Heart left ventricle (tissue), 13 donors: Measurements from ENCODE around the gene MRPS34.
"Not testable (repeated sequence)": the region's sequence is repeated elsewhere in the genome, so short reads cannot be mapped to it uniquely, and the experiment has no call there.

ENCODE experiments used
- POLR2A ChIP-seq, 2 donors: fragments of 450-650 bp; IDR thresholded peaks; one replicate each; pipeline ENCODE4 v1.6.1; 2017; ENCODE audit warnings: antibody characterized with exemption in 2 of 2, mild to moderate bottlenecking in 2 of 2, moderate library complexity in 2 of 2
- TF ChIP-seq, protein P1 (sequence below), 12 donors: fragments of 200-600 bp; sonication (generic) in 4 of 12; IDR thresholded peaks; one replicate each; pipeline versions ENCODE4 v1.5.0 to v1.8.0; 2018 to 2022; ENCODE audit warnings: antibody characterized with exemption in 12 of 12, mild to moderate bottlenecking in 5 of 12
- donor health status: ischemic (EF 13 %, LVEDD 7.1; RV severe dilation, severe dysfunction).
- donor health status: DM: no; HTN: yes; CAD: no.
- donor health status: DM: no; HTN: no; CAD: no.
- donor health status: ischemic (EF 25% LVEDD 6.9; RV normal size, moderate dysfunction).
- donor health status: ischemic (EF 25% LVEDD 5.7; RV mildly dilated, moderate dysfunction).
- donor health status: ischemic (EF 35%, LVEDD 5.7; RV mildly dilated, moderate dysfunction).
- donor health status: nonischemic (EF 11% LVEDD 7.7; RV severe dilation, severe dysfunction).
- donor health status: DM: yes; HTN: yes; CAD: no.
- donor health status: PGD.
- donor health status: ischemic (EF 29% LVEDD 5.4; RV normal size, mild dysfunction).
- donor health status: nonischemic (EF 23%, LVEDD 6.1; RV moderate dilation, normal function).

DNA sequence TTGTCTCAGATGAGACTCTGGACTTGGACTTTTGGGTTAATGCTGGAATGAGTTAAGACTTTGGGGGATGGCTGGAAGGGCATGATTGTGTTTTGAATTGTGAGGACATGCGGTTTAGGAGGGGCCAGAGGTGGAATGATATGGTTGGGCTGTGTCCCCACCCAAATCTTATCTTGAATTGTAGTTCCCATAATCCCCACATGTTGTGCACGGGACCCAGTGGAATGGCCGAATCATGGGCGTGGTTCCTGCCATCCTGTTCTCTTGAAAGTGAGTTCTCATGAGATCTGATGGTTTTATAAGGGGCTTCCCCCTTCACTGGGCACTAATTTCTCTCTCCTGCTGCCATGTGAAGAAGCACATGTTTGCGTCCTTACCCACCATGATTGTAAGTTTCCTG lies 26.3 kb upstream of the MRPS34 start:
- TF ChIP-seq, protein P1, sequence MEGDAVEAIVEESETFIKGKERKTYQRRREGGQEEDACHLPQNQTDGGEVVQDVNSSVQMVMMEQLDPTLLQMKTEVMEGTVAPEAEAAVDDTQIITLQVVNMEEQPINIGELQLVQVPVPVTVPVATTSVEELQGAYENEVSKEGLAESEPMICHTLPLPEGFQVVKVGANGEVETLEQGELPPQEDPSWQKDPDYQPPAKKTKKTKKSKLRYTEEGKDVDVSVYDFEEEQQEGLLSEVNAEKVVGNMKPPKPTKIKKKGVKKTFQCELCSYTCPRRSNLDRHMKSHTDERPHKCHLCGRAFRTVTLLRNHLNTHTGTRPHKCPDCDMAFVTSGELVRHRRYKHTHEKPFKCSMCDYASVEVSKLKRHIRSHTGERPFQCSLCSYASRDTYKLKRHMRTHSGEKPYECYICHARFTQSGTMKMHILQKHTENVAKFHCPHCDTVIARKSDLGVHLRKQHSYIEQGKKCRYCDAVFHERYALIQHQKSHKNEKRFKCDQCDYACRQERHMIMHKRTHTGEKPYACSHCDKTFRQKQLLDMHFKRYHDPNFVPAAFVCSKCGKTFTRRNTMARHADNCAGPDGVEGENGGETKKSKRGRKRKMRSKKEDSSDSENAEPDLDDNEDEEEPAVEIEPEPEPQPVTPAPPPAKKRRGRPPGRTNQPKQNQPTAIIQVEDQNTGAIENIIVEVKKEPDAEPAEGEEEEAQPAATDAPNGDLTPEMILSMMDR (IDR thresholded peaks at IDR 0.05): not testable (repeated sequence)
- TF ChIP-seq POLR2A (IDR thresholded peaks at IDR 0.05): not testable (repeated sequence)
